Peyer's patch (tissue), 4 donors: ENCODE measurements around the gene ZNF853.

Experiments used
- CTCF ChIP-seq, 6 experiments: fragments of 450-650 bp in 4 of 6; fragments of 200-600 bp in 2 of 6; sonication (generic) in 1 of 6; IDR thresholded peaks; one replicate each; pipeline ENCODE4 v1.5.1; 2017 to 2019; ENCODE audit warnings: antibody characterized with exemption in 6 of 6, mild to moderate bottlenecking in 3 of 6, moderate library complexity in 1 of 6
- POLR2A ChIP-seq, 2 donors: fragments of 450-650 bp; IDR thresholded peaks; one replicate each; pipeline ENCODE4 v1.5.1; 2017; ENCODE audit warnings: antibody characterized with exemption in 2 of 2, mild to moderate bottlenecking in 2 of 2, moderate library complexity in 2 of 2

GRCh38 chr7:6600093-6600492, 15.3 kb upstream of the ZNF853 start:
- TF ChIP-seq CTCF (IDR thresholded peaks at IDR 0.05): no peak
- TF ChIP-seq POLR2A (IDR thresholded peaks at IDR 0.05): no peak
